Measurements from ENCODE around the gene IGHMBP2.

GRCh38 chr11:68968306-68969250 lies 64.9 kb downstream of the IGHMBP2 start:
- TF ChIP-seq YY1 (tag by site-specific recombination; IDR thresholded peaks at IDR 0.05): no peak
- no peak for TF ChIP-seq PBX3 (CRISPR knock-in tag; IDR thresholded peaks at IDR 0.05)
- no peak for TF ChIP-seq CTCF (tag by site-specific recombination; IDR thresholded peaks at IDR 0.05)
- TF ChIP-seq BCL11B (tag by site-specific recombination; IDR thresholded peaks at IDR 0.05; ENCODE audit: low read depth): no peak
- no peak for TF ChIP-seq REST (tag by site-specific recombination; IDR thresholded peaks at IDR 0.05)
- TF ChIP-seq ZNF169 (tag by site-specific recombination; IDR thresholded peaks at IDR 0.05): no peak
- no peak for TF ChIP-seq GLI4 (tag by site-specific recombination; IDR thresholded peaks at IDR 0.05)
- no peak for TF ChIP-seq PRDM10 (tag by site-specific recombination; IDR thresholded peaks at IDR 0.05)
- TF ChIP-seq ZBTB10 (tag by site-specific recombination; IDR thresholded peaks at IDR 0.05): no peak
